Muscle of leg (tissue), 11 donors: Measurements from ENCODE around the gene ABCC3. TPM values are rescaled to one million over a fixed set of nuclear protein-coding genes. Genes with fewer than 3 reads are reported as not detected.

Source experiments
- DNase-seq: peaks from one replicate; pipeline ENCODE4 v3.0.0; 2013
- H3K27ac ChIP-seq: one replicate; pipeline ENCODE4 v1.5.1; 2013; ENCODE audit warnings: mild to moderate bottlenecking, low read length, control low read depth
- H3K27me3 ChIP-seq: one replicate; pipeline ENCODE4 v1.6.1; 2013; ENCODE audit warnings: low read length; ENCODE audit not compliant: control insufficient read depth, insufficient read depth
- H3K36me3 ChIP-seq: one replicate; pipeline ENCODE4 v1.6.1; 2013; ENCODE audit warnings: low read length; ENCODE audit not compliant: control insufficient read depth, insufficient read depth
- H3K4me1 ChIP-seq: one replicate; pipeline ENCODE4 v1.6.1; 2013; ENCODE audit warnings: low read length; ENCODE audit not compliant: control insufficient read depth, insufficient read depth
- H3K4me3 ChIP-seq: one replicate; pipeline ENCODE4 v1.5.1; 2013; ENCODE audit warnings: low read length, control low read depth
- H3K9me3 ChIP-seq: replicated peaks from 2 replicates; pipeline ENCODE4 v1.6.1; 2013; ENCODE audit warnings: low read depth, low read length; ENCODE audit not compliant: control insufficient read depth
- WGBS: methylation state at CpG from one replicate; pipeline ENCODE4 v1.1.5; 2013; ENCODE audit warnings: missing lambda C conversion rate; ENCODE audit not compliant: insufficient coverage; 5-methylcytosine and 5-hydroxymethylcytosine counted together
- polyA plus RNA-seq, 8 donors: library from polyadenylated mRNA; unstranded; fragments of 120-200 nt; gene quantifications; one replicate each; pipeline versions ENCODE4 v1.2.1 to v1.2.3, GENCODE V29; 2013; ENCODE audit warnings: inconsistent platforms in 1 of 8, low replicate concordance in 1 of 8; ENCODE audit not compliant: insufficient read length in 8 of 8, insufficient read depth in 1 of 8
- total RNA-seq: library from RNA; stranded (reverse); fragments of 120-200 nt; gene quantifications from one replicate; pipeline ENCODE4 v1.2.4, GENCODE V29; 2013

ABCC3 gene
- total and polyA plus RNA-seq, 9 donors = 0.24 to 8.0 (median 0.39) TPM

DNA sequence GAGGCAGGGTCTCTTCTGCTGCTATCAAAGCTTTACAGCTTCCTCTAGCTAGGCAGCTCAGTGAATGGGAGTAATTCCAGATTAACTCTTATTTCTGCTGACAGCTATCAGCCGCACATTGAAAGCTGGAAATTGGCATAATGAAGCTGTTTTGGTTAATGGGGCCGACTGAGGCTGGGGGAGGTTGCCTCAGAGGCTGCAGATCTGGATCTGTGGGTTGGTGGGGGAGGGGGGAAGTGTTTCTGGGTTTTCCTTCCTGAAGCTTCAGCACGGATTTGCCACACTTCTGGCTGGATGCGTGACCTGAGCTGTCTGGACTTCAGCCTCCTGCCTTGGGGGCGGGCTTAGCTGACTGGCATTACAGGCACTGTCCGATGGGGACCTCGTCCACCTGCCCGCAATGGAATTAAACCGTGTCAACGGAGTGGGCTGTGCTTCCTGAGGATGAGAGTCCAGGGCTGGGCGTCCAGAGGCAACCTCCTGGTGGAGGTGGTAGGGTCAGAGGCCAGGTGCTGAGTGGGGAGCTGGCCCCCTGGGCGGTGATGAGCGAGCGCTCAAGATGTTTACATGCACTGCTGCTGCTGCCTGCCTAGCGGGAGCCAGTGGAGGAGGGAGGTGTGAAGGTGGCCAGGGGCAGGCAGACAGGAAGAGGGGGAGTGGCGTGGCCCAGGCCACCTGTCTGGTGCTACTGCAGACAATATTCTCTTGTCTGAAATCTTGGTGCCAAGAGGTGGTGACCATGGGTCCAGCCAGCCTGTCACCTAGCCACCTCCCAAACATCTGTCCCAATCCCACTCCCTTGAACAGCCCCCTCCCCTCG, 6.7 kb upstream of the ABCC3 start:
- no peak overlapping the region for H3K4me3 ChIP-seq

DNA sequence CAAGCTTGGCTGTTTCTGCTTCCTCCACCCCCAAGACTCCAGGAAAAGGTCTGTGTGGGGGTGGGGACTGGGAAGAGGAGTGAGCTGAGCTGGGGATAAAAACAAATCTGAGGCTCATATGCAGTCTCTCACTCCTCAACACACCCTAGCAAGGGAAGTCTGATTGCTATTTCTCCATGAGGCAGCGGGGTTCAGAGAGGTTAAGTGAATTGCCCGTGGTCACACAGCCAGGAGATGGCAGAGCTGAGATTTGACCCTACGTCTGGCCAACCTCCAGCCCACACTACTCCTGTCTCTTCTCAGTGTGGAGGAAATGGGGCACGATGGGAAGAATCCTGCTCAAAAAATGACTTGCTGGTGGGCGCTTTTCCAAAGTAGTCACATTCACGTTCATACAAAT, 4.8 kb upstream of the ABCC3 start:
- Histone ChIP-seq H3K27me3 (peaks cover 71% of the 10 kb centered on the region), H3K36me3 (no peaks in the 10 kb centered on the region)

More for the DNA sequence above, 6.7 kb upstream of the ABCC3 start:
- no peaks in the 10 kb centered on the region for H3K36me3 ChIP-seq
- 38% methylated on average over 15 of the region's 17 CpGs for WGBS
- no peak for DNase-seq
- H3K27me3 ChIP-seq = peaks cover 51% of the 10 kb centered on the region
- no peaks in the 10 kb centered on the region for H3K9me3 ChIP-seq
- H3K4me1 ChIP-seq = peaks cover 13% of the 10 kb centered on the region
- no peak overlapping the region for H3K27ac ChIP-seq

DNA sequence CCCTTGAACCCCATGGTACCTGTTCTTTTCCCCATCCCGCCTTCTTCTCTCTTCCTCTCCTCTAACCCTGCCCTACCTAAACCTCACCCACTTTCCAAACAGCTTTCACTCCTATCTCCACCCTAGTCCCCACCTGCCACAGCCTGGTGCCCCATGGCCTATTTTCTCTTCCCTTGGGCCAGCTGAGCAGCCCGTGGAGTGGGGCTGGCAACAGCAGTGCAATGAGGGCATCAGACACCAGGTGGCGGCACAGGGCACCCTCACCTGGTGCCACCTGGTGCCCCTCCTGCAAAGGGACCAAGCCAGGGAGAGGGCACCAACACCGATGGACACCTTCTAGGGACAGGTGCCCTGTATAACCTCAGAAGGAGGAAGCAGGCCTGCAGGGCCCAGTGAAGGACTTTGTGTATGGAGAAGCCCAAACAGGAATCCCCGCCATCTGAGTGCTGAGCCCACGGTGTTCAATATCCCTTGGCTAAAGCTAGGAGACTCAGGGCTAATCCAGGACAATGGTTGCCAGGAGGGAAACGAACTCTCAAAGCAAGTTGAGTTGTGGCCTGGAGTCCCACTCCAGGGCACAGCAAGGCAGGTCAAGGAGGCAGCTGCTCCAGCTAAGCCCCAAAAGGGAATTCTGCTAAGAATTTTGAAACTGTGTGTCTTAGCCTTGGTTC, 4.0 kb upstream of the ABCC3 start:
- Histone ChIP-seq H3K9me3 (no peaks in the 10 kb centered on the region), H3K4me3 (no peak overlapping the region), H3K27ac (no peak overlapping the region), H3K36me3 (no peaks in the 10 kb centered on the region), H3K4me1 (peaks cover 20% of the 10 kb centered on the region), H3K27me3 (peaks cover 78% of the 10 kb centered on the region)
- WGBS = 67% methylated on average over 7 of the region's 7 CpGs
- no peak for DNase-seq

More for the DNA sequence above, 4.8 kb upstream of the ABCC3 start:
- no peak for DNase-seq
- H3K9me3 ChIP-seq = no peaks in the 10 kb centered on the region
- H3K4me3 ChIP-seq = no peak overlapping the region
- no peak overlapping the region for H3K27ac ChIP-seq
- H3K4me1 ChIP-seq = peaks cover 18% of the 10 kb centered on the region
- WGBS = 60% methylated on average over 1 of the region's 6 CpGs

DNA sequence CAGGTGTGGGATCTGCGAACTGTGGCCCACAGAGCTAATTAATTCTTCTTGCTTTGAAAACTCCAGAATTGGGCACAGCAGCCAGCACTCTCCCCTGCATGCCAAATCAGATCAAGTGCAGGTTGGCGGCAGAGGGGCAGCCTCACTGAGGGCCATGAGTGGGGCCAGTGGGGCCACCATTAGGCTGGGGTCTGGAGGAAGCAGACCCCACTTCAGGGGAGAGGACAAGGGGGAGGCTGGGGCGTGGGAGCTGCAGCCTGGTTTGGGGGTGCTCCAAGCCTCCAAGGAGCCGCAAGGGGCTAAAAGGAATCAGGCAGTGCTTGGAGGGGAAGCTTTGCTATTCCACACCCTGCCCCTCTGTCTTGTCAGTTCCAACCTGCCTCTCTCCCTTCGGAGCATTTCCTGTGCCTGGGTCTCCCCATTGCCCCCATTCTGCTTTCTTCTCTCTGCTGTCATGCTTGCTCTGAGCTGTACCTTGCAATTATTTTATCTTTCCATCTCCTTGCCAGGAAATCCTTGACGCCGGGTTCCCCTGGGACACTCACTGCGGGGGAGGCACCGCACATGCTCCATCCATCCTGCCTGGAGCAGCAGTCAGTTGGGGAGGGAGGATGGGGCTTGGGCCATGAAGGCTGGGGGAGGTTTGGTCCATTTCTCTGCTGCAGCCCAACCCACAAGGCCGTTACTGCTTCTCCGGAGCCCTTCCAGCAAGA, 3.3 kb upstream of the ABCC3 start:
- Histone ChIP-seq H3K27me3 (peaks cover 85% of the 10 kb centered on the region), H3K27ac (no peak overlapping the region), H3K4me1 (peaks cover 14% of the 10 kb centered on the region), H3K36me3 (no peaks in the 10 kb centered on the region), H3K4me3 (no peak overlapping the region), H3K9me3 (no peaks in the 10 kb centered on the region)
- no peak for DNase-seq
- WGBS = 54% methylated on average over 6 of the region's 11 CpGs

DNA sequence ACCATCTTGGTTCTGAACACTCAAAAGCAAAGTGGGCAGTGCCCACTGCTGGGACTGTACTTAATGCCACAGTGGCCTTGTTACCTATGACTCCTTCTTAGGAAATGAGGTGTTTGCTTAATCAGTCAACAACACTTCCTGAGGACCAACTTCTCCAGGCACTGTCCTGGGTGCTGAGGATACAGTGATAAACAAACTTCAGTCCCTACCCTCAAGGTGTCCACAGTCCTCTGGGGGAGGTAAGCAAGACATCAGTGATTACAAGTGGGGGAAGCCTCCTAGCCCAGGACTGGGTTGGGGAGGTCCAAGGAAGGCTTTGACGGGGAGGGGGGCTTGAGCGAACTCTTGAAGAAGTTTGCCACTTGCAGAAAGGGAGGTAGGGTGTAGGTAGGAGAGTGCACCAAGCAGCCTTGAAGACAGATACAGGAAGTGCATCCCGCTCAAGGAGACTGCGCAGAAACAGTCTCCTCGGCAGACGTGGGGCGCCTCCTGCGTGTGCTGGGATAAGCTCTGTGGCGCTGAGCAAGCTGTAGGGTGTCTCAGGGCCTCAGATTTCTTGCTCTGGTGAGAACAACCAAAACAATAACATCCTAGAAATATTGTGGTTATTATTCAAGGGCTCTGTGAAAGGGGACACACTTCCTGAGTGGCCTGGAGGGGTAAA, 2.6 kb upstream of the ABCC3 start:
- H3K4me3 ChIP-seq = no peak overlapping the region
- 67% methylated on average over 2 of the region's 9 CpGs for WGBS
- no peaks in the 10 kb centered on the region for H3K9me3 ChIP-seq
- peaks cover 92% of the 10 kb centered on the region for H3K27me3 ChIP-seq
- no peaks in the 10 kb centered on the region for H3K36me3 ChIP-seq
- no peak for DNase-seq
- no peak overlapping the region for H3K27ac ChIP-seq
- peaks cover 14% of the 10 kb centered on the region for H3K4me1 ChIP-seq

DNA sequence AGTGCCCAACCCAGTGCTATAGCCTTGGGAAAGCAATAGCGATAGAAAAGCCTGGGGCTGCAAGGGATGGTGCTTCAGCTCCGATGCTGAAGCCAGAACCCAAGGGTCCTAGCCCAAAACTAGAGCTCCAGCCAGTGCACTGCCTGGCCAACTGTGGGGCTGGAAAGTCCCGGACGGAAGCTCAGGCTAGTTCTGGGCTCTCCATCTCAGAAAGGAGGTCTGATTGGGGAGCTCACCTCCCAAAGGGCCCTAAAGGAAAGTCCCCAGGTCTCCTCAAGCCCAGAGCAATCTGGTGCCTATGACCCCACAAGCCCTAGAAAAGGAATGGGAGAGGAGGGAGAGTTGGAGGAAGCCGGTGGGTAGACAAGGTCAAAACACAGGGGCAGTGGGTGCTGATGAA, 2.0 kb upstream of the ABCC3 start:
- WGBS = 87% methylated on average over 3 of the region's 5 CpGs
- DNase-seq = no peak
- peaks cover 14% of the 10 kb centered on the region for H3K4me1 ChIP-seq
- H3K9me3 ChIP-seq = no peaks in the 10 kb centered on the region
- peaks cover 93% of the 10 kb centered on the region for H3K27me3 ChIP-seq
- no peak overlapping the region for H3K4me3 ChIP-seq
- H3K36me3 ChIP-seq = no peaks in the 10 kb centered on the region
- no peak overlapping the region for H3K27ac ChIP-seq

DNA sequence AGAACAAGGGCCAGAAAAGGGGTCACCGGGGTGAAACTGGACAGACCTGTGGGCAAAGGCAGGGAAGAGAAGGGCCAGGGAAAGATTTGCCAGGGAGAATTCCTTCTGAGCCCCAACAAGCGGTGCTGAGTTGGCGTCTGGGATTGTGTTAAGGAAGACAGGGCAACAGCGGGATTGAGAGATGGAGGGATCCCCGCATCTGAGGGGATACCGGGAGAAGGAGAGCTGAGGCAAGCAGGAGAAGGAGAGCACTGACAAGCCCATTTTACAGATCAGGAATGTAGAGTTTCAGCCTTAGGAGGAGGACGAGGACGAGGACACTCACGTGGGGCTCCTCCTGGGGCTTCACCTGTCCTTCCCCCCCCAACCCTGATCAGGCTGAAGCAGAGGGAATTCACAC, 998 bp upstream of the ABCC3 start:
- H3K27ac ChIP-seq = no peak overlapping the region
- 86% methylated on average over 6 of the region's 9 CpGs for WGBS
- no peak for DNase-seq
- no peaks in the 10 kb centered on the region for H3K36me3 ChIP-seq
- peaks cover 88% of the 10 kb centered on the region for H3K27me3 ChIP-seq
- peaks cover 13% of the 10 kb centered on the region for H3K4me1 ChIP-seq
- no peak overlapping the region for H3K4me3 ChIP-seq
- no peaks in the 10 kb centered on the region for H3K9me3 ChIP-seq

DNA sequence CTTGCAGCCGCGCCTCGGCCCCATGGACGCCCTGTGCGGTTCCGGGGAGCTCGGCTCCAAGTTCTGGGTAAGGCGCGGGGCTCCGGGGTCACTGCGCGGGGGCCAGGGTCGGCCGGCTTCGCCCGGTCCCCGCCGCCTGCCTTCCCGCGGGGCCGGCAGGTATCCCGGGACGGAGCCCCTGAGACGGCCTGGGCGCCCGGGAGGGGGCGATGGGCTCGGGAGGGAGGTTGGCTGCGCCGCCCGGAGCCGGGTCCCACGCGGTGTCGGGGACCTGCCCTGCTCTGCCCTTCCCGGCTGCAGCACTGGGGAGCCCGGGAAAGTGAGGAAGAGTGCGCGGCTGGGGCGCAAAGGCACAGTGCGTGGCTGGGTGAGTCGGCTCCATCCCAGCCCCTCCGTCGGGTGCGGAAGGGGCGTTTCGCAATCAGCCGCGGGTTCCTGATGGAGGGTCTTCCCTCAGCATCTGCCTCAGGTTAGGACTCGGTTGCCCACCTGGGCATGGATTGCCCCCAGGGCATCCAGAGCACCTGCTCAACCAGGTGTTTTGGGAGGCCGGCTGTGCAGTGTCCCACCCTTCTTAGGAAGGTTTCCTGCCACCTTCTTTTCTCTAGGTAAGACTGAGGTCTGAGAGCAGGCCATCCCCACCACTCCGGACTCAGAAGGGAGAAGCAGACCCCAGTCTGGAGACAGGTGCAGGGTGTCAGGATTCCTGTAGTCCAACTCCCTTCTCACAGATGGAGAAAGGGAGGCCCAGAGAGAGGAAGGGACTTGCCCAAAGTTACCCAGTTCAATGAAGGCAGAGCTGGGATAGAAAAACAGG, 442 bp downstream of the ABCC3 start:
- WGBS = 4% methylated on average over 51 of the region's 52 CpGs
- H3K27ac ChIP-seq = no peak overlapping the region
- H3K36me3 ChIP-seq = no peaks in the 10 kb centered on the region
- peaks cover 24% of the 10 kb centered on the region for H3K4me1 ChIP-seq
- peaks cover 77% of the 10 kb centered on the region for H3K27me3 ChIP-seq
- H3K9me3 ChIP-seq = no peaks in the 10 kb centered on the region
- H3K4me3 ChIP-seq = no peak overlapping the region
- DNase-seq = no peak

DNA sequence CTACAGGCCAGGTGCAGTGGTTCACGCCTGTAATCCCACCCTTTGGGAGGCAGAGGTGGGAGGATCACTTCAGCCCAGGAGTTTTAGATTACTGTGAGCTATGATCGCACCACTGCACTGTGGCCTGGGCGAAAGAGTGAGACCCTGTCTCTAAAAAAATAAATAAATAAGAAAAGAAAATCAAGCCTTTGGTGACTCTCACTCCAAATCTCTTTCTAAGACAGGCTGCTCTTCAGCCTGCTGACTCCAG, 976 bp downstream of the ABCC3 start:
- 100% methylated on average over 1 of the region's 3 CpGs for WGBS
- H3K4me3 ChIP-seq = no peak overlapping the region
- no peak for DNase-seq
- H3K9me3 ChIP-seq = no peaks in the 10 kb centered on the region
- H3K36me3 ChIP-seq = no peaks in the 10 kb centered on the region
- H3K27ac ChIP-seq = no peak overlapping the region
- peaks cover 72% of the 10 kb centered on the region for H3K27me3 ChIP-seq
- H3K4me1 ChIP-seq = peaks cover 29% of the 10 kb centered on the region
